CD14-positive monocyte (primary cell): Measurements from ENCODE around the gene HSF4. TPM values are rescaled to one million over a fixed set of nuclear protein-coding genes. Genes with fewer than 3 reads are reported as not detected.

Experiments used
- DNase-seq, 3 donors: peaks; one replicate each; pipeline ENCODE4 v3.0.0-alpha.2; 2011 to 2022
- H2AFZ ChIP-seq: 2 replicates; pipeline ENCODE4 v1.6.0; 2012; ENCODE audit warnings: mild to moderate bottlenecking, low read depth, low read length, inconsistent platforms; ENCODE audit not compliant: insufficient read depth, poor library complexity, severe bottlenecking
- H3K27ac ChIP-seq, 2 donors: 1 replicate in 1 of 2; 2 replicates in 1 of 2; pipeline ENCODE4 v1.5.1; 2012 to 2013; ENCODE audit warnings: low read length in 2 of 2, control low read depth in 1 of 2, inconsistent platforms in 1 of 2, low read depth in 1 of 2, mild to moderate bottlenecking in 1 of 2
- H3K27me3 ChIP-seq, 2 donors: one replicate each; pipeline versions ENCODE4 v1.6.0 to v1.6.1; 2011 to 2013; ENCODE audit warnings: low read length in 2 of 2; ENCODE audit not compliant: control insufficient read depth in 2 of 2, insufficient read depth in 2 of 2
- H3K36me3 ChIP-seq, 2 donors: replicated peaks in 1 of 2; 1 replicate in 1 of 2; 2 replicates in 1 of 2; pipeline versions ENCODE4 v1.5.1 to v1.6.1; 2012 to 2013; ENCODE audit warnings: low read length in 2 of 2, control low read depth in 1 of 2, inconsistent platforms in 1 of 2, mild to moderate bottlenecking in 1 of 2; ENCODE audit not compliant: insufficient read depth in 2 of 2, control insufficient read depth in 1 of 2
- H3K4me1 ChIP-seq, 2 donors: 1 replicate in 1 of 2; 2 replicates in 1 of 2; pipeline versions ENCODE4 v1.5.1 to v1.6.1; 2012 to 2013; ENCODE audit warnings: low read length in 2 of 2, control low read depth in 1 of 2, inconsistent platforms in 1 of 2, mild to moderate bottlenecking in 1 of 2, moderate library complexity in 1 of 2; ENCODE audit not compliant: insufficient read depth in 2 of 2, control insufficient read depth in 1 of 2
- H3K4me2 ChIP-seq: replicated peaks from 2 replicates; pipeline ENCODE3; 2012; ENCODE audit warnings: low read length, moderate library complexity, mild to moderate bottlenecking; ENCODE audit not compliant: poor library complexity, severe bottlenecking; ENCODE audit errors: extremely low read depth
- H3K4me3 ChIP-seq, 3 experiments: fragments of 200-600 bp in 1 of 3; sonication (generic) in 1 of 3; replicated peaks in 1 of 3; 1 replicate in 2 of 3; 2 replicates in 1 of 3; pipeline ENCODE4 v1.5.1; 2011 to 2013; ENCODE audit warnings: low read length in 3 of 3, mild to moderate bottlenecking in 3 of 3, control low read depth in 2 of 3, low read depth in 2 of 3, inconsistent platforms in 1 of 3, moderate library complexity in 1 of 3
- H3K79me2 ChIP-seq: 2 replicates; pipeline ENCODE4 v1.6.0; 2012; ENCODE audit warnings: mild to moderate bottlenecking, control low read depth, inconsistent platforms, low read length, moderate library complexity; ENCODE audit not compliant: insufficient read depth
- H3K9ac ChIP-seq: 2 replicates; pipeline ENCODE4 v1.6.0; 2017; ENCODE audit warnings: low read length, mild to moderate bottlenecking; ENCODE audit not compliant: insufficient read depth, poor library complexity, severe bottlenecking
- H3K9me3 ChIP-seq, 2 donors: replicated peaks in 1 of 2; 1 replicate in 1 of 2; 2 replicates in 1 of 2; pipeline versions ENCODE4 v1.5.1 to v1.6.1; 2012 to 2013; ENCODE audit warnings: low read length in 2 of 2, control low read depth in 1 of 2; ENCODE audit not compliant: control insufficient read depth in 1 of 2, insufficient read depth in 1 of 2
- H4K20me1 ChIP-seq: 2 replicates; pipeline ENCODE4 v1.6.0; 2012; ENCODE audit warnings: mild to moderate bottlenecking, low read length, control low read depth, moderate library complexity; ENCODE audit not compliant: insufficient read depth
- H3K27ac Mint-ChIP-seq, 7 donors: one replicate each; pipeline ENCODE4 v1.8.0; 2020; ENCODE audit warnings: mild to moderate bottlenecking in 7 of 7, mixed read lengths in 7 of 7, moderate library complexity in 6 of 7, inconsistent platforms in 2 of 7
- H3K27me3 Mint-ChIP-seq, 3 donors: one replicate each; pipeline ENCODE4 v1.8.0; 2021 to 2022; ENCODE audit warnings: low read depth in 3 of 3, mild to moderate bottlenecking in 3 of 3, mixed read lengths in 3 of 3, moderate library complexity in 3 of 3, inconsistent platforms in 1 of 3
- H3K36me3 Mint-ChIP-seq, 2 donors: one replicate each; pipeline ENCODE4 v1.8.0; 2020; ENCODE audit warnings: mixed read lengths in 2 of 2, inconsistent platforms in 1 of 2, mild to moderate bottlenecking in 1 of 2
- H3K4me1 Mint-ChIP-seq: one replicate; pipeline ENCODE4 v1.8.0; 2020; ENCODE audit warnings: mild to moderate bottlenecking, mixed read lengths
- H3K4me3 Mint-ChIP-seq, 2 donors: one replicate each; pipeline ENCODE4 v1.8.0; 2020; ENCODE audit warnings: mild to moderate bottlenecking in 2 of 2, mixed read lengths in 2 of 2, moderate library complexity in 1 of 2
- H3K9me3 Mint-ChIP-seq, 7 donors: one replicate each; pipeline ENCODE4 v1.8.0; 2020 to 2022; ENCODE audit warnings: mixed read lengths in 7 of 7, mild to moderate bottlenecking in 6 of 7, moderate library complexity in 6 of 7, inconsistent platforms in 2 of 7
- WGBS: methylation state at CpG from one replicate; pipeline ENCODE4 v1.1.5; 2013; ENCODE audit warnings: missing lambda C conversion rate; ENCODE audit not compliant: insufficient coverage; 5-methylcytosine and 5-hydroxymethylcytosine counted together
- intact Hi-C, 2 donors: fragments of 100-400 bp; cut with micrococcal nuclease; formaldehyde crosslinking; loops; one replicate each; pipeline versions ENCODE4 v1.15.0 to v1.15.1; 2023
- polyA plus RNA-seq, 3 donors: library from polyadenylated mRNA; depleted of rRNA in 1 of 3; unstranded in 2 of 3; stranded (reverse) in 1 of 3; fragments of 300-500 nt in 2 of 3; fragments of >200 nt in 1 of 3; fragmentation: Illumina TruSeq in 2 of 3; gene quantifications; 1 replicate in 2 of 3; 2 replicates in 1 of 3; pipeline ENCODE4 v1.2.3, GENCODE V29; 2012 to 2021
- TF ChIP-seq, protein P1 (sequence below): fragments of 200-600 bp; IDR thresholded peaks from one replicate; pipeline ENCODE4 v1.8.0; 2022; ENCODE audit warnings: antibody characterized with exemption, mild to moderate bottlenecking

HSF4 gene
- polyA plus RNA-seq, 3 donors = 53.4 TPM; not detected in 2

- H3K9me3 ChIP-seq = no peaks in the 10 kb centered on the region
- H3K79me2 ChIP-seq = no peaks in the 10 kb centered on the region
- Mint-ChIP-seq H3K27ac (peak overlapping the region in 1 of 7 donors; percentile 46), H3K4me3 (no peak overlapping the region), H3K9me3 (no peaks in the 10 kb centered on the region), H3K27me3 (peaks cover 0 to 3% (median 1%) of the 10 kb centered on the region in 3 donors), H3K36me3 (peaks cover 61 to 88% of the 10 kb centered on the region in 2 donors), H3K4me1 (peaks cover 15% of the 10 kb centered on the region)
- intact Hi-C loops = no loop called here
- H3K27ac ChIP-seq = no peak overlapping the region
- no peaks in the 10 kb centered on the region for H3K4me1 ChIP-seq
- H2AFZ ChIP-seq = no peak overlapping the region
- H3K9ac ChIP-seq = no peak overlapping the region
- H3K36me3 ChIP-seq = peaks cover 65 to 85% of the 10 kb centered on the region in 2 donors
- no peaks in the 10 kb centered on the region for H3K27me3 ChIP-seq
- 98% methylated on average over 8 of the region's 8 CpGs for WGBS
- no peak overlapping the region for H3K4me2 ChIP-seq
- no peak overlapping the region for H3K4me3 ChIP-seq
- H4K20me1 ChIP-seq = peaks cover 45% of the 10 kb centered on the region
- TF ChIP-seq, protein P1, sequence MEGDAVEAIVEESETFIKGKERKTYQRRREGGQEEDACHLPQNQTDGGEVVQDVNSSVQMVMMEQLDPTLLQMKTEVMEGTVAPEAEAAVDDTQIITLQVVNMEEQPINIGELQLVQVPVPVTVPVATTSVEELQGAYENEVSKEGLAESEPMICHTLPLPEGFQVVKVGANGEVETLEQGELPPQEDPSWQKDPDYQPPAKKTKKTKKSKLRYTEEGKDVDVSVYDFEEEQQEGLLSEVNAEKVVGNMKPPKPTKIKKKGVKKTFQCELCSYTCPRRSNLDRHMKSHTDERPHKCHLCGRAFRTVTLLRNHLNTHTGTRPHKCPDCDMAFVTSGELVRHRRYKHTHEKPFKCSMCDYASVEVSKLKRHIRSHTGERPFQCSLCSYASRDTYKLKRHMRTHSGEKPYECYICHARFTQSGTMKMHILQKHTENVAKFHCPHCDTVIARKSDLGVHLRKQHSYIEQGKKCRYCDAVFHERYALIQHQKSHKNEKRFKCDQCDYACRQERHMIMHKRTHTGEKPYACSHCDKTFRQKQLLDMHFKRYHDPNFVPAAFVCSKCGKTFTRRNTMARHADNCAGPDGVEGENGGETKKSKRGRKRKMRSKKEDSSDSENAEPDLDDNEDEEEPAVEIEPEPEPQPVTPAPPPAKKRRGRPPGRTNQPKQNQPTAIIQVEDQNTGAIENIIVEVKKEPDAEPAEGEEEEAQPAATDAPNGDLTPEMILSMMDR = no peak
- DNase-seq = no peak
These were observed 35.9 kb downstream of the HSF4 start for GRCh38 chr16:67200491-67200890.

- H2AFZ ChIP-seq = no peak overlapping the region
- Mint-ChIP-seq H3K27me3 (peaks cover 0 to 3% (median 1%) of the 10 kb centered on the region in 3 donors), H3K4me1 (peaks cover 10% of the 10 kb centered on the region), H3K4me3 (no peak overlapping the region), H3K9me3 (no peaks in the 10 kb centered on the region), H3K27ac (no peak overlapping the region), H3K36me3 (peaks cover 53 to 85% of the 10 kb centered on the region in 2 donors)
- no peak overlapping the region for H3K27ac ChIP-seq
- H3K9ac ChIP-seq = no peak overlapping the region
- no peak for DNase-seq
- peaks cover 33% of the 10 kb centered on the region for H4K20me1 ChIP-seq
- H3K4me3 ChIP-seq = no peak overlapping the region
- H3K4me2 ChIP-seq = no peak overlapping the region
- peaks cover 59 to 82% of the 10 kb centered on the region in 2 donors for H3K36me3 ChIP-seq
- intact Hi-C loops = no loop called here
- H3K27me3 ChIP-seq = no peaks in the 10 kb centered on the region
- TF ChIP-seq, protein P1 = no peak
- no peaks in the 10 kb centered on the region for H3K79me2 ChIP-seq
- no peaks in the 10 kb centered on the region for H3K4me1 ChIP-seq
- no peaks in the 10 kb centered on the region for H3K9me3 ChIP-seq
- 96% methylated on average over 33 of the region's 40 CpGs for WGBS
These were observed 37.1 kb downstream of the HSF4 start for GRCh38 chr16:67201411-67202345.
